ENCODE results near the gene KCNC4. TPM values are rescaled to one million over a fixed set of nuclear protein-coding genes. Genes with fewer than 3 reads are reported as not detected.

The KCNC4 gene
- total RNA-seq, result 0.34 and 0.98 TPM in 2 replicates

GRCh38 chr1:110209715-110210603 lies at the start of gene KCNC4:
KCNC4 (plus strand) TSS chr1:110210314; CDS start chr1:110211500, 1,186 bp downstream.

Other genes starting within 250 kb of the KCNC4 start
- gene AHCYL1, start 225.5 kb upstream of the KCNC4 start, total RNA-seq, result 46.9 and 47.6 TPM in 2 replicates
- 44.1 and 45.8 TPM in 2 replicates for gene STRIP1, start 175.7 kb upstream of the KCNC4 start, total RNA-seq
- not detected in 2 replicates for gene ALX3, start 139.6 kb upstream of the KCNC4 start, total RNA-seq
- gene UBL4B, start 97.9 kb upstream of the KCNC4 start, total RNA-seq, result not detected in 2 replicates
- 1.0 and 1.3 TPM in 2 replicates for gene SLC6A17, start 59.8 kb upstream of the KCNC4 start, total RNA-seq
- gene RBM15, start 129.1 kb downstream of the KCNC4 start, total RNA-seq, result 28.6 and 30.5 TPM in 2 replicates
- gene SLC16A4, start 180.7 kb downstream of the KCNC4 start, total RNA-seq, result 0.17 and 0.54 TPM in 2 replicates
- gene LAMTOR5, start 197.4 kb downstream of the KCNC4 start, total RNA-seq, result 92.5 and 102 TPM in 2 replicates
- not detected in 2 replicates for gene PROK1, start 240.8 kb downstream of the KCNC4 start, total RNA-seq

Measured in dermis lymphatic vessel endothelial cell (primary cell).